Measurements from ENCODE around the gene LMAN2L. TPM values are rescaled to one million over a fixed set of nuclear protein-coding genes. Genes with fewer than 3 reads are reported as not detected.

Gene LMAN2L
- total RNA-seq, 2 donors from 2014 or later = 9.1 to 12.8 TPM

DNA sequence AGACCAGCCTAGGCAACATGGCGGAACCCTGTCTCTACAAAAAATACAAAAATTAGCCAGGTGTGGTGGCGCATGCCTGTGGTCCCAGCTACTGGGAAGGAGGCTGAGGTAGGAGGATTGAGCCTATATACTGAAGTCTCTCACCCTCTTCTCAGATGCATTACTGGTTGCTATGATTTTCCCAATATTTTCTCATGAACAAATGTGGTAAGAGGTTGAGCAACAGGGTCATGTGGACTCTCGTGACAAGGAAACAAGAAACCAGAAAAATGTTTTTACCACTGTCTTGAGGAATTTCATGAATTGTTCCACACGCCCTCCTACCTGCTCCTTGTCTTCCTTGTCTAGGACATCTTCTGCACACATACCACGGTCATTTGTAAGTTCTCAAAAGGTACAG, 12.4 kb downstream of the LMAN2L start:
- no peak for DNase-seq (ENCODE audit: low spot score)
- peaks cover 34% of the 10 kb centered on the region for H3K36me3 ChIP-seq
- ATAC-seq (ENCODE audit: insufficient number of reproducible peaks, low FRiP score, low read depth) = no peak

DNA sequence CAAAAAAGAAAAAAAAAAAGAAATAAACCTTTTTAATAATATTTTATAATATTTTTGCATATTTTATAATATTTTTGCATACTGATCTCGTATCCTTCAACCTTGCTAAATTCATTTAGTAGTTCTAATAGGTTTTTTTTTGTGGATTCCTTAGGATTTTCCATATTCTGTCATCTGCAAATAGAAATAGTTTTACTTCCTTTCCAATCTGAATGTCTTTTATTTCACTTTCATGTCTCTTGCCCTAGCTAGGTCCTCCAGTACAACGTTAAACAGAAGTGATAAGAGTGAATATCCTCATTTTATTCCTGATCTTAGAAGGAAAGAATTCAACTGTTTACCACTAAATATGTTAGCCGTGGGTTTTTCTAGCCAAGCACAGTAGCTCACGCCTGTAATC, 13.7 kb downstream of the LMAN2L start:
- no peak overlapping the region for H3K4me3 ChIP-seq
- H3K27ac ChIP-seq = no peak overlapping the region
- DNase-seq (ENCODE audit: low spot score) (no peak), ATAC-seq (ENCODE audit: insufficient number of reproducible peaks, low FRiP score, low read depth) (no peak)
- H3K36me3 ChIP-seq = peaks cover 22% of the 10 kb centered on the region
- H3K4me1 ChIP-seq (ENCODE audit: control insufficient read depth in 1 of 2, low read depth in 2 of 2) = no peaks in the 10 kb centered on the region
- H3K27me3 ChIP-seq (replicated peaks; ENCODE audit: insufficient read depth) = no peaks in the 10 kb centered on the region
- TF ChIP-seq, protein P1, sequence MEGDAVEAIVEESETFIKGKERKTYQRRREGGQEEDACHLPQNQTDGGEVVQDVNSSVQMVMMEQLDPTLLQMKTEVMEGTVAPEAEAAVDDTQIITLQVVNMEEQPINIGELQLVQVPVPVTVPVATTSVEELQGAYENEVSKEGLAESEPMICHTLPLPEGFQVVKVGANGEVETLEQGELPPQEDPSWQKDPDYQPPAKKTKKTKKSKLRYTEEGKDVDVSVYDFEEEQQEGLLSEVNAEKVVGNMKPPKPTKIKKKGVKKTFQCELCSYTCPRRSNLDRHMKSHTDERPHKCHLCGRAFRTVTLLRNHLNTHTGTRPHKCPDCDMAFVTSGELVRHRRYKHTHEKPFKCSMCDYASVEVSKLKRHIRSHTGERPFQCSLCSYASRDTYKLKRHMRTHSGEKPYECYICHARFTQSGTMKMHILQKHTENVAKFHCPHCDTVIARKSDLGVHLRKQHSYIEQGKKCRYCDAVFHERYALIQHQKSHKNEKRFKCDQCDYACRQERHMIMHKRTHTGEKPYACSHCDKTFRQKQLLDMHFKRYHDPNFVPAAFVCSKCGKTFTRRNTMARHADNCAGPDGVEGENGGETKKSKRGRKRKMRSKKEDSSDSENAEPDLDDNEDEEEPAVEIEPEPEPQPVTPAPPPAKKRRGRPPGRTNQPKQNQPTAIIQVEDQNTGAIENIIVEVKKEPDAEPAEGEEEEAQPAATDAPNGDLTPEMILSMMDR (IDR thresholded peaks at IDR 0.05) = no peak
- no peaks in the 10 kb centered on the region for H3K9me3 ChIP-seq

More for the DNA sequence above, 12.4 kb downstream of the LMAN2L start:
- Histone ChIP-seq H3K27me3 (replicated peaks; ENCODE audit: insufficient read depth) (no peaks in the 10 kb centered on the region), H3K9me3 (no peaks in the 10 kb centered on the region), H3K4me1 (ENCODE audit: control insufficient read depth in 1 of 2, low read depth in 2 of 2) (no peaks in the 10 kb centered on the region), H3K27ac (no peak overlapping the region), H3K4me3 (no peak overlapping the region)
- TF ChIP-seq, protein P1 (IDR thresholded peaks at IDR 0.05) = no peak

DNA sequence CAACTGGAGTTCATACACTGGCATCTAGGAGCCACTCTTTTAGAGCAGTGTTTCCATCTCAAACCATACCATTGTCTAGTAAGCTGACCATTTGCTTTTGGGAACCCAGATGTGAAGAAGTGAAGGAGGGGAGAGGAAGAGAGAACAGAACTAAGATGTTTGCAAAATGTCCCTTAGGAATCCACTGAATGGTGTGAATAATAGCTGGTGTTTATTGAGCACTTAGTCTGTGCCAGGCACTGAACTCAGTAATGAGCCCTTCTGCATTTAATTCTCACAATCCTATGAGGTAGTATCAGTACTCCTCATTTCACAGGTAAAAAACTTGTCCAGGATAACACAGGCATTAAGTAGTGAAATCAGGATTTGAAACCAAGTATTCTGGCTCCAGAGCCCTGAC, 23.5 kb downstream of the LMAN2L start:
- no peak for DNase-seq (ENCODE audit: low spot score)
- H3K4me3 ChIP-seq = no peak overlapping the region
- no peaks in the 10 kb centered on the region for H3K4me1 ChIP-seq (ENCODE audit: control insufficient read depth in 1 of 2, low read depth in 2 of 2)
- H3K36me3 ChIP-seq = peaks cover 5% of the 10 kb centered on the region
- H3K9me3 ChIP-seq = no peaks in the 10 kb centered on the region
- ATAC-seq (ENCODE audit: insufficient number of reproducible peaks, low FRiP score, low read depth) = no peak
- TF ChIP-seq, protein P1 (IDR thresholded peaks at IDR 0.05) = no peak
- H3K27ac ChIP-seq = no peak overlapping the region
- no peaks in the 10 kb centered on the region for H3K27me3 ChIP-seq (replicated peaks; ENCODE audit: insufficient read depth)

DNA sequence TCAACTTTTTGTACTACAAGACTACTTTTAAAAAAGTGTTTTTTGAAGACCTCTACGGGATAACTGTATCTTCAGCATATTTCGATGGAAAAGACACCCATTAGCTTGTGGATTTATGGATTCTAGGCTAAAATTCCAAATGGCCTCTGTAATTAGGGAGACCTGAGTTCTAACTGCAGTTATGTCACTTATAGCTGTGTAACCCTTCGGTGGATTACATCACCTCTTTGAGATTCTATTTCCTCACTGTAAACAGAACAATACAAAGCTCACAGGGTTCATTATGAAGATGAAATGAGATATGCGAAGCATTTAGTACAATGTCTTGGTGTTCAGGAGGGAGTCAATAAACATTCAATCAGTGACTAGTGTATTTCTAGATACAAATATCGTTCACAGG, 24.2 kb downstream of the LMAN2L start:
- ATAC-seq (ENCODE audit: insufficient number of reproducible peaks, low FRiP score, low read depth) = no peak

DNA sequence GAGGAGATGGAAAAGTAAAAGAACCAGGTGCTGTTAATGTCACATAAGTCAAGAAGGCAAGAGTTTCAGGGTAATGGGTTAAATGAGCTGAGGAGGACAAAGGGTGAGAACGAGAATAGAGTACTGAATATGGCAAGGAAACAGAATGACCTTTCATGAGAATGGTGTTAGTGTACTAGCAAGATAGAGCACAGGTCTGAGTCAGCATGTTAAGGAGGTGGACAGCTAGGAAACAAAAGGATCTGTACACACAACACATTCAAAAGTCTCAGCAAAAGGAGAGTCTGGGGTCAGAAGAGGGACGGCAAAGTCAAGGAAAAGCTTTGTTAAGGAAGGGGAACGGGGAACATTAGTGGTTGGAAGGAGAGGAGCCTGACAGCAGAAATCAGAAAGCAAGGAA, 28.9 kb downstream of the LMAN2L start:
- H3K4me3 ChIP-seq = no peak overlapping the region
- no peak for DNase-seq (ENCODE audit: low spot score)
- no peaks in the 10 kb centered on the region for H3K9me3 ChIP-seq
- ATAC-seq (ENCODE audit: insufficient number of reproducible peaks, low FRiP score, low read depth) = no peak
- peaks cover 43% of the 10 kb centered on the region for H3K36me3 ChIP-seq
- TF ChIP-seq, protein P1 (IDR thresholded peaks at IDR 0.05) = no peak
- no peaks in the 10 kb centered on the region for H3K4me1 ChIP-seq (ENCODE audit: control insufficient read depth in 1 of 2, low read depth in 2 of 2)
- H3K27ac ChIP-seq = no peak overlapping the region
- H3K27me3 ChIP-seq (replicated peaks; ENCODE audit: insufficient read depth) = no peaks in the 10 kb centered on the region

More for the DNA sequence above, 24.2 kb downstream of the LMAN2L start:
- H3K4me1 ChIP-seq (ENCODE audit: control insufficient read depth in 1 of 2, low read depth in 2 of 2) = no peaks in the 10 kb centered on the region
- peaks cover 11% of the 10 kb centered on the region for H3K36me3 ChIP-seq
- TF ChIP-seq, protein P1 (IDR thresholded peaks at IDR 0.05) = no peak
- no peak overlapping the region for H3K27ac ChIP-seq
- DNase-seq (ENCODE audit: low spot score) = no peak
- H3K27me3 ChIP-seq (replicated peaks; ENCODE audit: insufficient read depth) = no peaks in the 10 kb centered on the region
- no peak overlapping the region for H3K4me3 ChIP-seq
- no peaks in the 10 kb centered on the region for H3K9me3 ChIP-seq
